DOHH2 (cell line): ENCODE results near the gene C16orf92.

Source experiments
- H3F3A ChIP-seq: fragments of 200-600 bp; sonication (generic), shearing (Covaris generic); 2 replicates; pipeline ENCODE4 v1.6.0; 2016; ENCODE audit warnings: antibody characterized with exemption, mild to moderate bottlenecking; ENCODE audit not compliant: control insufficient read depth, insufficient read depth
- H3K27ac ChIP-seq: fragments of 200-600 bp; sonication (generic); 2 replicates; pipeline ENCODE4 v1.5.1; 2014; ENCODE audit warnings: low read depth, mild to moderate bottlenecking, low read length, moderate library complexity
- H3K27me3 ChIP-seq: fragments of 200-600 bp; sonication (generic); 2 replicates; pipeline ENCODE4 v1.6.1; 2014; ENCODE audit warnings: mild to moderate bottlenecking, low read length, mixed read lengths; ENCODE audit not compliant: control insufficient read depth
- H3K36me3 ChIP-seq: fragments of 200-600 bp; sonication (generic); 2 replicates; pipeline ENCODE4 v1.6.1; 2014; ENCODE audit warnings: mild to moderate bottlenecking, low read length, moderate library complexity, mixed read lengths; ENCODE audit not compliant: control insufficient read depth
- H3K4me1 ChIP-seq: fragments of 200-600 bp; sonication (generic); 2 replicates; pipeline ENCODE4 v1.6.1; 2014; ENCODE audit warnings: mild to moderate bottlenecking, low read length, mixed read lengths; ENCODE audit not compliant: control insufficient read depth
- H3K4me2 ChIP-seq: fragments of 200-600 bp; sonication (generic); 2 replicates; pipeline ENCODE4 v1.6.0; 2014; ENCODE audit warnings: mild to moderate bottlenecking, low read length, moderate library complexity
- H3K4me3 ChIP-seq: fragments of 200-600 bp; sonication (generic); 2 replicates; pipeline ENCODE4 v1.5.1; 2014; ENCODE audit warnings: mild to moderate bottlenecking, low read length, mixed read lengths
- H3K79me2 ChIP-seq: fragments of 200-600 bp; sonication (generic); 2 replicates; pipeline ENCODE4 v1.6.1; 2014; ENCODE audit warnings: mild to moderate bottlenecking, low read length, mixed read lengths; ENCODE audit not compliant: control insufficient read depth
- H3K9me2 ChIP-seq: fragments of 200-600 bp; sonication (generic); replicated peaks from 2 replicates; pipeline ENCODE4 v1.6.1; 2014; ENCODE audit warnings: mild to moderate bottlenecking, low read length, mixed read lengths; ENCODE audit not compliant: control insufficient read depth
- H3K9me3 ChIP-seq: fragments of 200-600 bp; sonication (generic); 2 replicates; pipeline ENCODE4 v1.6.1; 2014; ENCODE audit warnings: antibody characterized with exemption, low read length, mixed read lengths; ENCODE audit not compliant: control insufficient read depth, insufficient read depth
- H4K20me1 ChIP-seq: fragments of 200-600 bp; sonication (generic); 2 replicates; pipeline ENCODE4 v1.6.0; 2014; ENCODE audit warnings: low read depth, mild to moderate bottlenecking, antibody characterized with exemption, low read length, moderate library complexity; ENCODE audit not compliant: control insufficient read depth, insufficient read depth
- EZH2phosphoT487 ChIP-seq: fragments of 200-600 bp; sonication (generic); IDR thresholded peaks from 2 replicates; pipeline ENCODE4 v1.6.1; 2017; ENCODE audit warnings: borderline replicate concordance, mild to moderate bottlenecking, antibody characterized with exemption, low read length, moderate library complexity, mixed read lengths
- TF ChIP-seq, protein P1 (sequence below): fragments of 200-600 bp; sonication (generic); IDR thresholded peaks from one replicate; pipeline ENCODE4 v1.5.1; 2014; ENCODE audit warnings: antibody characterized with exemption, mild to moderate bottlenecking, low read depth, low read length; ENCODE audit not compliant: poor library complexity, severe bottlenecking

The C16orf92 gene

GRCh38 chr16:30041841-30042240, 18.8 kb downstream of the C16orf92 start:
- Histone ChIP-seq H3K79me2 (no peaks in the 10 kb centered on the region), H3K9me2 (no peaks in the 10 kb centered on the region), H3K4me2 (no peak overlapping the region), H3K36me3 (no peaks in the 10 kb centered on the region), H3K4me1 (peaks cover 4% of the 10 kb centered on the region), H3K9me3 (no peaks in the 10 kb centered on the region), H3F3A (no peaks in the 10 kb centered on the region), H3K4me3 (no peak overlapping the region), H4K20me1 (no peaks in the 10 kb centered on the region), H3K27ac (no peak overlapping the region), H3K27me3 (no peaks in the 10 kb centered on the region; the same call in 1 of the 2 replicates)
- TF ChIP-seq, protein P1, sequence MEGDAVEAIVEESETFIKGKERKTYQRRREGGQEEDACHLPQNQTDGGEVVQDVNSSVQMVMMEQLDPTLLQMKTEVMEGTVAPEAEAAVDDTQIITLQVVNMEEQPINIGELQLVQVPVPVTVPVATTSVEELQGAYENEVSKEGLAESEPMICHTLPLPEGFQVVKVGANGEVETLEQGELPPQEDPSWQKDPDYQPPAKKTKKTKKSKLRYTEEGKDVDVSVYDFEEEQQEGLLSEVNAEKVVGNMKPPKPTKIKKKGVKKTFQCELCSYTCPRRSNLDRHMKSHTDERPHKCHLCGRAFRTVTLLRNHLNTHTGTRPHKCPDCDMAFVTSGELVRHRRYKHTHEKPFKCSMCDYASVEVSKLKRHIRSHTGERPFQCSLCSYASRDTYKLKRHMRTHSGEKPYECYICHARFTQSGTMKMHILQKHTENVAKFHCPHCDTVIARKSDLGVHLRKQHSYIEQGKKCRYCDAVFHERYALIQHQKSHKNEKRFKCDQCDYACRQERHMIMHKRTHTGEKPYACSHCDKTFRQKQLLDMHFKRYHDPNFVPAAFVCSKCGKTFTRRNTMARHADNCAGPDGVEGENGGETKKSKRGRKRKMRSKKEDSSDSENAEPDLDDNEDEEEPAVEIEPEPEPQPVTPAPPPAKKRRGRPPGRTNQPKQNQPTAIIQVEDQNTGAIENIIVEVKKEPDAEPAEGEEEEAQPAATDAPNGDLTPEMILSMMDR, result no peak

- Histone ChIP-seq H4K20me1 (no peaks in the 10 kb centered on the region), H3K36me3 (no peaks in the 10 kb centered on the region), H3F3A (0 out of 2 replicates have a peak, but pooled peaks cover 3% of the 10 kb centered on the region), H3K27me3 (no peaks in the 10 kb centered on the region; the same call in 1 of the 2 replicates), H3K4me1 (no peaks in the 10 kb centered on the region), H3K27ac (no peak overlapping the region), H3K79me2 (no peaks in the 10 kb centered on the region), H3K4me2 (no peak overlapping the region), H3K9me2 (no peaks in the 10 kb centered on the region), H3K9me3 (no peaks in the 10 kb centered on the region), H3K4me3 (no peak overlapping the region)
- no peak for TF ChIP-seq EZH2phosphoT487
- TF ChIP-seq, protein P1, result no peak
These were observed 23.2 kb downstream of the C16orf92 start for GRCh38 chr16:30046178-30046577.

DNA sequence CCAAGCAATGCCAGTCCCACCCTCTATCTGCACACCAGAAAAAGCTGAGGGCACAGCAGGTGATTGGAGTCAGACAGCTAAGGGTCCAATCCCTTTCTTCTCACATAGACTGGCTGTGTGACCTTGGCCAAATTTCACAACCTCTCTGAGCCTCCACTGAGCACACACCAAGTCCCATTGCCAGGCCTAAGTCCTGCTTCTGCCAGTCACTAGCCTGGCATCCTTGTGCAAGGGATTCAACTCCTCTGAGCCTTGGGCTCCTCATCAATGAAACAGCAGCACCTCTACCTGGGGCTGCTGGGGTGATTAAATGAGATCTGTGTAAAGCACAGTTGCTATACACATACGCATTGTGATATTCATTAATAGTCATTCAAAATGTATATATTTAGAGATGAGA, 23.6 kb downstream of the C16orf92 start:
- 0 out of 2 replicates have a peak, but pooled peaks cover 3% of the 10 kb centered on the region for H3F3A ChIP-seq
- H3K27ac ChIP-seq, result no peak overlapping the region
- no peaks in the 10 kb centered on the region for H4K20me1 ChIP-seq
- peaks cover 2% of the 10 kb centered on the region; the same call in 1 of the 2 replicates for H3K4me1 ChIP-seq
- H3K36me3 ChIP-seq, result no peaks in the 10 kb centered on the region
- no peak overlapping the region for H3K4me2 ChIP-seq
- H3K79me2 ChIP-seq, result peaks cover 1% of the 10 kb centered on the region
- H3K9me2 ChIP-seq, result no peaks in the 10 kb centered on the region
- H3K9me3 ChIP-seq, result no peaks in the 10 kb centered on the region
- no peaks in the 10 kb centered on the region; the same call in 1 of the 2 replicates for H3K27me3 ChIP-seq
- H3K4me3 ChIP-seq, result no peak overlapping the region
- TF ChIP-seq, protein P1, result no peak
- TF ChIP-seq EZH2phosphoT487, result no peak
